ENCODE measurements around the gene OR6C75. TPM values are rescaled to one million over a fixed set of nuclear protein-coding genes. Genes with fewer than 3 reads are reported as not detected.
"Not testable (repeated sequence)": the region's sequence is repeated elsewhere in the genome, so short reads cannot be mapped to it uniquely, and the experiment has no call there.

Gene OR6C75
- total RNA-seq = not detected

DNA sequence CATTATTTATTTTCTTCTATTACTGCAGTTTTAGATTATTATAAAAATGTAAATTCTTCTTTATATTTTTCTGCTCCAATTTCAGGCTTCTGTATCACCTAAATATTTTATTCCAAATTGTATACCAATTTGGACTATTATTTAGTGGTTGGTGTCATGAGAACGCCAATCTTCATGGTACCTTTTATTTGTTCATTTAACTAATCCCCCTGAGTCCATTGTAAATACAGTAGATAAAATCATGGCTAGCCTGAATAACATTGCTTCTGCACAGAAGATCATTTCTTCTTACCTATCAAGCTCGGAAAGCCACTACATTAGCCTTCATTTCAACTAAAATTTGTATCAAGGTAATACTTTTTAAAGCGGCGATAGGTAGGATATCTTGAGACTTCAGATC lies at the start of gene OR6C75:
Gene OR6C75, plus strand, starts transcription at position 301 of the 400 bp plus-strand sequence. CDS start 2,136 bp downstream, outside the sequence.
- peaks cover 17% of the 10 kb centered on the region for H3K27me3 Mint-ChIP-seq
- DNase-seq (no peak), ATAC-seq (ENCODE audit: low read depth) (no peak)
- no peaks in the 10 kb centered on the region for H3K9me3 Mint-ChIP-seq
- H3K4me3 Mint-ChIP-seq = no peak within 1 kb of the TSS
- no peaks in the 10 kb centered on the region for H3K36me3 Mint-ChIP-seq
- H3K4me1 Mint-ChIP-seq = no peaks in the 10 kb centered on the region
- H3K27ac Mint-ChIP-seq = no peak within 1 kb of the TSS
- POLR2A ChIA-PET = no interaction called here

DNA sequence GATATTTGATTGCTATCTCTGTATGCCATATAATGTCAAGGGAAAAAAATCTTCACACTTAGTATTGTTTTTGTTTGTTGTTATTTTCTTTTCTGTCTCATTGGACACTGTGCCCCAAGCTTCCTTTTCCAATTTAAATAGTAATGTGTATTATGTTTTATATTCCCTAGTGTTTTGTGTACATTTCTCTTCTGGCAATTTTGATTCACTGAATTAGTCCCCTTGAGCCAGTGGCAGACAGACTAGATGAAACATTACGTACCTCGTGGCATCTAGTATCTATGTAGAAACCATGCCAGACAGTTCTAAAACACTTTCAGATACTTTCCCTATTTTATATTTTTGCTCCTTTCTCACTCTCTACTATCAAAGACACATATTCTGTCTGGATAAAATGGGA lies 48.7 kb upstream of the OR6C75 start, which contains the start of gene OR6C1:
Gene OR6C1, plus strand, starts transcription at position 301 of the 400 bp plus-strand sequence. CDS start 6,257 bp downstream, outside the sequence.
- Mint-ChIP-seq H3K4me1 (no peaks in the 10 kb centered on the region), H3K27ac (no peak within 1 kb of the TSS), H3K36me3 (no peaks in the 10 kb centered on the region), H3K9me3 (no peaks in the 10 kb centered on the region), H3K4me3 (no peak within 1 kb of the TSS), H3K27me3 (peaks cover 11% of the 10 kb centered on the region)
- POLR2A ChIA-PET = no interaction called here
- DNase-seq (no peak), ATAC-seq (ENCODE audit: low read depth) (no peak)

DNA sequence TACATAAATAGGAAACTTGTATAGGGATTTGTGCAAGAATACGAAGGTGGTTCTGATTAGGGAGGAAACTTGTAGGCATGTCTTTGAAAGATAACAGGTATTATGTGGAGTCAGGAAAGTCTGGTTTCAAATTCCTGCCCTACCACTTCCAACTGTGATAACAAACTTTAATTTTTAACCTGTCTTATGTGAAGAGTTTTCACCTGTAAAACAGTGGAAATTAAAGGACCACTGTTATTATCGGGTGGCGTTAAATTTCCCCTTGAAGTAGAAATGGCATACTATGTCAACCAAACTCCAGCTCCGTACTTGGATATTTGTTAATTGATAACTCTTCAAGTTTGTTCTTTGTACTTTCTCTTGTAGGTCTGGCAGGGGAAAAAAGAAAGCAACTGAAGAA lies 42.6 kb upstream of the OR6C75 start:
- H3K27me3 Mint-ChIP-seq = peaks cover 9% of the 10 kb centered on the region
- POLR2A ChIA-PET = no interaction called here
- H3K4me3 Mint-ChIP-seq = no peak overlapping the region
- no peaks in the 10 kb centered on the region for H3K36me3 Mint-ChIP-seq
- no peaks in the 10 kb centered on the region for H3K4me1 Mint-ChIP-seq
- ATAC-seq (ENCODE audit: low read depth) = no peak
- H3K9me3 Mint-ChIP-seq = no peaks in the 10 kb centered on the region
- no peak overlapping the region for H3K27ac Mint-ChIP-seq
- DNase-seq = no peak

DNA sequence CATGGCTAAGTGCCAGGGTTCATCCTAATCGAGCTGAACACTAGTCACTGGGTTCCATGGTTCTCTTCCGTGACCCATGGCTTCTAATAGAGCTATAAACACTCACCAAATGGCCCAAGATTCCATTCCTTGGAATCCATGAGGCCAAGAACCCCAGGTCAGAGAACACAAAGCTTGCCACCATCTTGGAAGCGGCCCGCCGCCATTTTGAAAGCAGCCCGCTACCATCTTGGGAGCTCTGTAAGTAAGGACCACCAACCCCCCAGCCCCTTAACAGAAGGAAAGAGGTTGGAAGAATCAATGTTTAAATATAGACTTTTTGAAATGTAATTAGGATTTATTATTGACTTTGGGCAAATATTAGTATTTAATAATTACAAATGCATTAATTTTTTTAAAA lies 37.0 kb upstream of the OR6C75 start:
- H3K4me1 Mint-ChIP-seq; POLR2A ChIA-PET; DNase-seq; H3K27me3 Mint-ChIP-seq; H3K9me3 Mint-ChIP-seq; H3K36me3 Mint-ChIP-seq; ATAC-seq (ENCODE audit: low read depth); H3K4me3 Mint-ChIP-seq; H3K27ac Mint-ChIP-seq: not testable (repeated sequence)

DNA sequence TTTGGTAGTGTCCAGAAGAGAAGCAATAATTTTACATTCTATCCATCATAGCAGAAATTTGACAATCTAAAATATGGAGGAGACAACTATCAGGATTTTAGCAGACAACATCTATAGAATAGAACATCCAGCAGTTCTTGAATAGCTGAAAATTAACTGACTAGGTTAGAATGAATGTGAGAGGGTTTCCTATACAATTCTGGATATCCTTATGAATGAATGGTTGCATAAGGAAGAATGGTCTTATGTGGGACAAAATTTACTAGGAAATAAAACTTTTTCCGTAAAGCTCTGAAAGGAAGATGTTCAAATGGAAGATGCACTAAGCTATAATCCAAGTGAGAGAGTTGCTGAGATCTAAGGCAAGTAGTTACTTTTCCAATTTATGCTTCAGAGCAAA lies 32.3 kb upstream of the OR6C75 start, which contains the start of gene OR6C3:
Gene OR6C3, plus strand, starts transcription at position 301 of the 400 bp plus-strand sequence. CDS start 955 bp downstream, outside the sequence.
- no peaks in the 10 kb centered on the region for H3K4me1 Mint-ChIP-seq
- no peak within 1 kb of the TSS for H3K4me3 Mint-ChIP-seq
- H3K9me3 Mint-ChIP-seq = no peaks in the 10 kb centered on the region
- no peak for DNase-seq
- no peak within 1 kb of the TSS for H3K27ac Mint-ChIP-seq
- H3K36me3 Mint-ChIP-seq = no peaks in the 10 kb centered on the region
- POLR2A ChIA-PET = no interaction called here
- no peak for ATAC-seq (ENCODE audit: low read depth)
- H3K27me3 Mint-ChIP-seq = peaks cover 9% of the 10 kb centered on the region

DNA sequence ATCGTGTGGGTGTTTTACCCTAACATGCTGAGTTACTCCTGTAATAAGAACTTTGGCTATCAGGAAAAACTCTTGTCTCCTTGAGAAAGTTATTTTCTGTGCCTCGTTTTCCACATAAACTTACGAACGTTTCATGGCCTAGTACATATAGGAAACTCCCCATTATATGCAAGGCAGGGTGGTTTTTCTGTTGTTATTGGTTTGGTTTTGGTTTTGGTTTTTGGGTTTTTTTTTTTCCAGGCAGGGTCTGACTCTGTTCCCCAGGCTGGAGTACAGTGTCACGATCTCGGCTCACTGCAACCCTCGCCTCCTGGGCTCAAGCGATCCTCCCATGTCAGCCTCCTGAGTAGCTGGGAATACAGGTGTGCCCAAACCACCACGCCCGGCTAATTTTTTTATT lies 26.8 kb upstream of the OR6C75 start:
- H3K36me3 Mint-ChIP-seq = no peaks in the 10 kb centered on the region
- peaks cover 10% of the 10 kb centered on the region for H3K27me3 Mint-ChIP-seq
- no peaks in the 10 kb centered on the region for H3K4me1 Mint-ChIP-seq
- POLR2A ChIA-PET = no interaction called here
- no peak for ATAC-seq (ENCODE audit: low read depth)
- H3K4me3 Mint-ChIP-seq = no peak overlapping the region
- no peak overlapping the region for H3K27ac Mint-ChIP-seq
- H3K9me3 Mint-ChIP-seq = no peaks in the 10 kb centered on the region
- no peak for DNase-seq

DNA sequence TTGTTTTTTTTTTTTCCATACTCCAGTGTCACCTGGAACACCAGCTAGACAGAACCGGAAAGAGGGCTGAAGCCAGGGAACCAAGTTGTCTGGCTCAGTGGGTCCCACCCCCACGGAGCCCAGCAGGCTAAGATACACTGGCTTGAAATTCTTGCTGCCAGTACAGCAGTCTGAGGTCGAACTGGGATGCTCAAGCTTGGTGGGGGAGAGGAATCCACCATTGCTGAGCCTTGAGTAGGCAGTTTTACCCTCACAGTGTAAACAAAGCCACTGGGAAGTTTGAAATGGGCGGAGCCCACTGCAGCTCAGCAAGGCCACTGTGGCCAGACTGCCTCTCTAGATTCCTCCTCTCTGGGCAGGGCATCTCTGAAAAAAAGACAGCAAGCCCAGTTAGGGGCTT lies 7.4 kb upstream of the OR6C75 start:
- ATAC-seq (ENCODE audit: low read depth); H3K9me3 Mint-ChIP-seq; H3K4me3 Mint-ChIP-seq; DNase-seq; H3K36me3 Mint-ChIP-seq; H3K27ac Mint-ChIP-seq; POLR2A ChIA-PET; H3K4me1 Mint-ChIP-seq: not testable (repeated sequence)
- peaks cover 12% of the 10 kb centered on the region for H3K27me3 Mint-ChIP-seq

DNA sequence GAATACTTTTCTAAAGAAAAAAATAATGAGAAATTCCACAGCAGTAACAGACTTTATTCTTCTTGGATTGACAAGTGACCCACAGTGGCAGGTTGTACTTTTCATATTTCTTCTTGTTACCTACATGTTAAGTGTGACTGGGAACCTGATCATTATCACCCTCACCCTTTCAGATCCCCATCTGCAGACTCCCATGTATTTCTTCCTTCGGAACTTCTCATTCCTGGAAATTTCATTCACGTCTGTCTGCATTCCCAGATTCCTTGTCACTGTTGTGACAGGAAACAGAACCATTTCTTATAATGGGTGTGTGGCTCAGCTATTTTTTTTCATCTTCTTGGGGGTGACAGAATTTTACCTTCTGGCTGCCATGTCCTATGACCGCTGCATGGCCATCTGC lies 2.3 kb downstream of the OR6C75 start:
- Mint-ChIP-seq H3K36me3 (no peaks in the 10 kb centered on the region), H3K27ac (no peak overlapping the region), H3K9me3 (no peaks in the 10 kb centered on the region), H3K4me1 (no peaks in the 10 kb centered on the region), H3K27me3 (peaks cover 6% of the 10 kb centered on the region), H3K4me3 (no peak overlapping the region)
- DNase-seq = no peak
- ATAC-seq (ENCODE audit: low read depth) = no peak
- POLR2A ChIA-PET = no interaction called here

DNA sequence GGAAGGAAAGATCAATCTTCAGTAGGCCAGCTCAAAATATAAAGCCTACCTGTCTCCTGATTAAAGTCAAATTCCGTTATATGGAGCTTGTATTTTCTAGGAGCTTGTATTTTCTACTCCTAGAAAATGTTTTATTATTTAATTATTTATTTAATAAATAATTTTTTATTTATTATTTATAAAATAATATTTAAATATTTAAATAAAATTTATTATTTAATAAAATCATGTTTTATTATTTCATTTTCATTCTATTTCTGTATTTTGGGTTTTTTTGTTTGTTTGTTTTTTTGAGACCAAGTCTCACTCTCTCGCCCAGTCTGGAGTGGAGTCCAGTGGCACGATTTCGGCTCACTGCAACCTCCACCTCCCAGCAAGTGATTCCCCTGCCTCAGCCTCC lies 9.7 kb downstream of the OR6C75 start:
- DNase-seq (no peak), ATAC-seq (ENCODE audit: low read depth) (no peak)
- no peak overlapping the region for H3K27ac Mint-ChIP-seq
- peaks cover 6% of the 10 kb centered on the region for H3K27me3 Mint-ChIP-seq
- no peaks in the 10 kb centered on the region for H3K9me3 Mint-ChIP-seq
- no peaks in the 10 kb centered on the region for H3K36me3 Mint-ChIP-seq
- H3K4me3 Mint-ChIP-seq = no peak overlapping the region
- POLR2A ChIA-PET = no interaction called here
- no peaks in the 10 kb centered on the region for H3K4me1 Mint-ChIP-seq

DNA sequence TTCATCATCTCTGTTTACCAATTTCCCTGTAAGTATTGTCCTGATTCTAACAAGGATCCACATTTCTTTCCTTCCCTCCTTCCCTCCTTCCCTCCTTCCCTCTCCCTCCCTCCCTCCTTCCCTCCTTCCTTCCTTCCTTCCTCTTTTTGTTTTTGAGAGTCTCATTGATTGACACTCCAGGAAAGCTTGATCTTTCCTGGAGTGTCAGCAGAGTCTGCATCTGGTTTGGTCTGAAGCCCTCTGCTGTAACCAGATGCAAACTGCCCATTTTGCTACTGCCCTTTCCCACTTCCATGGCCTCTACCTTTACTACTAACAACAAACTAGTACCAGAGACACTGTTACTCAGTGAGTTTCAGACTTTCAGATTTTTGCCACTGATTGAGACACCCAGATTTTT lies 23.1 kb downstream of the OR6C75 start:
- peaks cover 9% of the 10 kb centered on the region for H3K27me3 Mint-ChIP-seq
- no peak overlapping the region for H3K4me3 Mint-ChIP-seq
- ATAC-seq (ENCODE audit: low read depth) = no peak
- no peaks in the 10 kb centered on the region for H3K4me1 Mint-ChIP-seq
- DNase-seq = no peak
- H3K36me3 Mint-ChIP-seq = no peaks in the 10 kb centered on the region
- H3K9me3 Mint-ChIP-seq = no peaks in the 10 kb centered on the region
- H3K27ac Mint-ChIP-seq = no peak overlapping the region
- POLR2A ChIA-PET = no interaction called here

DNA sequence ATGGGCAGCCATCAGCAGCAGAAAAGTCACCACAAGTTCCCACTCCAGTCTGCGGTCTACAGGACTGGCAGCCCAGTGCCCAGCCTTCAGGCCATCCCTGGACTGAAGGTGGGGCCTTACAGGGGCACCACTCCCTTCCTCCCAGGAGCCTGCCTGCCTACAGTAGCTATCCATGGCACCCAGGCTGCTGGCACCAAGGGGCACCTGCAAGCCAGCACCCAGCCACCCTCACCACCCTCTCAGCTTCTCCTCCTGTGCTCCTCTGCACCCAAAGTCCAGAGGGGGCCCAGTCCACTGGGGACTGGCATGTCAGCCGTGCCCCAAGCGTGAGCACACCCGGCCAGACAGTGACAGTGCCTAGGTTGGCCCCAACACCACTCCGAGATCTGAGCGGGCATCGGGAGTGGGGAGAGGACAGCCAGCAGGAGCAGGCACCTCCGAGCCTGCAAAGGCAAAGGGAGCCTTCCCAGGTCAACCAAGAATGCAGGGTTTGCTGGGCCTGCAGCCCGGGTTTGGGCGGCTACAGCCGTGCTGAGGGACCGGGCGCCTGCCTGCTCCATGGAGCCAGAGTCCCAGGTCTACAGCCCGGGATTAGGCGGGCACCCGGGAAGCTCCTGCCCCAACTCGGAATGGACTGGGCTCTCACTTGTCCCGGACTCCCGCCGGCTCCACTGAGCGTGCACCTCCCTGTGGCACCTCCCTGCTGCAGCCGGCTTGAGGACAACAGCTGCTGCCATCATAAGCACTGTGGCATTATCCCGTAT lies 29.4 kb downstream of the OR6C75 start:
- H3K27me3 Mint-ChIP-seq = peaks cover 16% of the 10 kb centered on the region
- H3K9me3 Mint-ChIP-seq = no peaks in the 10 kb centered on the region
- ATAC-seq (ENCODE audit: low read depth) = no peak
- H3K36me3 Mint-ChIP-seq = no peaks in the 10 kb centered on the region
- no peak for DNase-seq
- no peak overlapping the region for H3K27ac Mint-ChIP-seq
- POLR2A ChIA-PET = no interaction called here
- no peaks in the 10 kb centered on the region for H3K4me1 Mint-ChIP-seq
- no peak overlapping the region for H3K4me3 Mint-ChIP-seq

DNA sequence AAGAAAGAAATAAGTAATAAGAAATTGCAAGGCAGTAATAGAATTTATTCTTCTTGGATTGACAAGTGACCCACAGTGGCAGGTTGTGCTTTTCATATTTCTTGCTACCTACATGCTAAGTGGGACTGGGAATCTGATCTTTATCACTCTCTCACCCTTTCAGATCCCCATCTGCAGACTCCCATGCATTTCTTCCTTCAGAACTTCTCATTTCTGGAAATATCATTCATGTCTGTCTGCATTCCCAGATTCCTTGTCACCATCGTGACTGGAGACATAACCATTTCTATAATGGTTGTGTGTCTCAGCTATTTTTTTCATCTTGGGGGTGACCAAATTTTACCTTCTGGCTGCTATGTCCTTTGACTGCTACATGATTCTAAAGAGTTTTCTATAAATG lies 33.6 kb downstream of the OR6C75 start:
- ATAC-seq (ENCODE audit: low read depth) (no peak), DNase-seq (no peak)
- Mint-ChIP-seq H3K27ac (no peak overlapping the region), H3K4me3 (no peak overlapping the region), H3K36me3 (no peaks in the 10 kb centered on the region), H3K27me3 (peaks cover 29% of the 10 kb centered on the region), H3K4me1 (no peaks in the 10 kb centered on the region), H3K9me3 (no peaks in the 10 kb centered on the region)
- POLR2A ChIA-PET = no interaction called here

DNA sequence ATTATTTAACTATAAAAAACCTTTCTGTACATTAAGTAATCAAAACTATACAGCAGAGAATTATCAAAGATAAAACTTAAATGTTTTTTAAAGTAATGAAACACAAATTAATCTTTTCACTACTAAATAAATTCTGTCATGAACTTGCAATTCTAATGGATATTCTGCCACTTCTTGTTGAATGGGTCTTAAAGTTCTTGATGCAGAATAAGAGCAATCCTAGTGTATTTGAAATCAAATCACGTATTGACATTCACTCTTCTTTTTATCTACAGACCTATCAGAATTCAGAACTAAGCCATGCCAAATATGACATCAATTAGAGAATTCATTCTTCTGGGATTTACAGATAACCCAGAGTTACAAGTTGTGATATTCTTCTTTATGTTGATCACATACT lies 37.5 kb downstream of the OR6C75 start, which contains the start of gene OR6C65:
Gene OR6C65, plus strand, starts transcription at position 301 of the 400 bp plus-strand sequence. Its CDS starts 0 bp downstream, at position 301.
- DNase-seq = no peak
- Mint-ChIP-seq H3K9me3 (no peaks in the 10 kb centered on the region), H3K4me3 (no peak within 1 kb of the TSS), H3K27me3 (peaks cover 26% of the 10 kb centered on the region), H3K4me1 (no peaks in the 10 kb centered on the region), H3K36me3 (no peaks in the 10 kb centered on the region), H3K27ac (no peak within 1 kb of the TSS)
- POLR2A ChIA-PET = no interaction called here
- ATAC-seq (ENCODE audit: low read depth) = no peak

DNA sequence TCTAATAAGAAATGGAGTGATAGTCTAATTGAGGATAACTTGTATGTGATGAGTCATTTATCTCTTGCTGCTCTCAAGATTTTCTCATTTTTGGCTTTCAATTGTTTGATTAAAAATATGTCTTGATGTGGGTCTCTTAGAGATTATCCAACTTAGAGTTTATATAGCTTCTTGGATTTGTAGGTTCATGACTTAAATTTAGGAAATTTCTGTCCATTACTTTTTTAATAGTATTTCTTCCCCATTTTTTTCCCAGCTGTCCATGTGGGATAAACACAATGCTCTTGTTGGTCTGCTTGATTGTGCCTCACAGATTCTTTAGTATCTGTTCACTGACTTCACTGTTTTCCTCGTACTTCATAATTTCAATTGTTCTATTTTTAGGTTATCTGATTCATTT lies 45.1 kb downstream of the OR6C75 start:
- no peak overlapping the region for H3K27ac Mint-ChIP-seq
- H3K4me3 Mint-ChIP-seq = no peak overlapping the region
- peaks cover 19% of the 10 kb centered on the region for H3K27me3 Mint-ChIP-seq
- ATAC-seq (ENCODE audit: low read depth) (no peak), DNase-seq (no peak)
- H3K36me3 Mint-ChIP-seq = no peaks in the 10 kb centered on the region
- H3K9me3 Mint-ChIP-seq = no peaks in the 10 kb centered on the region
- POLR2A ChIA-PET = no interaction called here
- H3K4me1 Mint-ChIP-seq = no peaks in the 10 kb centered on the region

All from activated naive CD8-positive, alpha-beta T cell treated with anti-CD3 and anti-CD28 coated beads, Interleukin-2, amount 10 ng/mL, durations not matched to agents 7 days and 5 days (primary cell).